ENCODE measurements around the gene ODC1. TPM values are rescaled to one million over a fixed set of nuclear protein-coding genes. Genes with fewer than 3 reads are reported as not detected.

Gene ODC1
- total RNA-seq, 4 donors from 2014 or later, result 70.1 to 158 (median 94.8) TPM

DNA sequence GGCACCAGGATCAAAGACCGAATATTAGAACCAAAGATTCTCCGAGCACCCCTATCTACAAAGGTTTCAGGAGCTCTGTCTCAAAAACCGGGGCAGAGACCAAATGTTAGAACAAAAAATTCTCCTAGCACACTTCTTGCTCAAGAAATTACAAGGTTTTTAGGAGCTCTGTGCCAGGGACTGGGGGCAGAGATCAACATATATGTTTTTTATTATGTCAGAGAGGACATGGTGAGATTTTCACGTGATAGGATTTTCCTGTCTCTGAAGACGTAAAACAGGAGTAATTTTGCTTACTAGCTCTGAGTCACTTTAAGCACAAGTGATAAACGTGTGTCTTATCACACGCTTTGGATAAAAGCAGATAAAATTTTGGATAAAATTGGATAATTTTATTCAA is 34.8 kb upstream of the ODC1 start:
- Histone ChIP-seq H3K4me3 (no peak overlapping the region), H3K4me1 (no peaks in the 10 kb centered on the region), H3K36me3 (no peaks in the 10 kb centered on the region), H3K27ac (no peak overlapping the region), H3K27me3 (peaks cover 0 to 27% of the 10 kb centered on the region in 2 donors), H3K9me3 (no peaks in the 10 kb centered on the region)
- no peak for TF ChIP-seq EP300 (IDR thresholded peaks at IDR 0.05)
- TF ChIP-seq, protein P1, sequence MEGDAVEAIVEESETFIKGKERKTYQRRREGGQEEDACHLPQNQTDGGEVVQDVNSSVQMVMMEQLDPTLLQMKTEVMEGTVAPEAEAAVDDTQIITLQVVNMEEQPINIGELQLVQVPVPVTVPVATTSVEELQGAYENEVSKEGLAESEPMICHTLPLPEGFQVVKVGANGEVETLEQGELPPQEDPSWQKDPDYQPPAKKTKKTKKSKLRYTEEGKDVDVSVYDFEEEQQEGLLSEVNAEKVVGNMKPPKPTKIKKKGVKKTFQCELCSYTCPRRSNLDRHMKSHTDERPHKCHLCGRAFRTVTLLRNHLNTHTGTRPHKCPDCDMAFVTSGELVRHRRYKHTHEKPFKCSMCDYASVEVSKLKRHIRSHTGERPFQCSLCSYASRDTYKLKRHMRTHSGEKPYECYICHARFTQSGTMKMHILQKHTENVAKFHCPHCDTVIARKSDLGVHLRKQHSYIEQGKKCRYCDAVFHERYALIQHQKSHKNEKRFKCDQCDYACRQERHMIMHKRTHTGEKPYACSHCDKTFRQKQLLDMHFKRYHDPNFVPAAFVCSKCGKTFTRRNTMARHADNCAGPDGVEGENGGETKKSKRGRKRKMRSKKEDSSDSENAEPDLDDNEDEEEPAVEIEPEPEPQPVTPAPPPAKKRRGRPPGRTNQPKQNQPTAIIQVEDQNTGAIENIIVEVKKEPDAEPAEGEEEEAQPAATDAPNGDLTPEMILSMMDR (IDR thresholded peaks at IDR 0.05), result no peak
- no peak for TF ChIP-seq POLR2A (IDR thresholded peaks at IDR 0.05)
- WGBS, 2 donors, result 61 to 66% methylated on average over 7 of the region's 7 CpGs
- DNase-seq (ENCODE audit: low spot score in 2 of 2), result no peak

DNA sequence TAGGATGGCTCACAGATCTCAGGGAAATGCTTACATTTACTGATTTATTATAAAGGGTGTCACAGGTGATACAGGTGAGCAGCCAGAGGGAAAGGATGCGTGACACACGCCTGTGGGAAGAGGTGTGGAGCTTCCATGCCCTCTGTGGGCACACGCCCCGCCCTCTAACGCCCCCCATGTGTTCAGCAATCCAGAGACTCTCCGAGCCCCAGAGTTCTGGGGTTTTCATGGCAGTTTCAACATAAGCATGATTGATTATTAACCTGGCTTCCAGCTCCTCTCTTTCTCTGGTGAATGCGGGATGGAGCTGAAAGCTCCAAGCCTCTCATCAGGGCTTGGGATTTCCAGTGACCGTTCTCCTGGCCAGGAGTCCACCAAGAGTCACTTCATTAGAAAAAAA is 34.3 kb upstream of the ODC1 start:
- Histone ChIP-seq H3K9me3 (no peaks in the 10 kb centered on the region), H3K4me1 (no peaks in the 10 kb centered on the region), H3K36me3 (no peaks in the 10 kb centered on the region), H3K4me3 (no peak overlapping the region), H3K27ac (no peak overlapping the region), H3K27me3 (peaks cover 0 to 23% of the 10 kb centered on the region in 2 donors)
- no peak for DNase-seq (ENCODE audit: low spot score in 2 of 2)
- WGBS, 2 donors, result 75 to 84% methylated on average over 8 of the region's 8 CpGs
- no peak for TF ChIP-seq EP300 (IDR thresholded peaks at IDR 0.05)
- TF ChIP-seq POLR2A (IDR thresholded peaks at IDR 0.05), result no peak
- TF ChIP-seq, protein P1 (IDR thresholded peaks at IDR 0.05), result no peak

DNA sequence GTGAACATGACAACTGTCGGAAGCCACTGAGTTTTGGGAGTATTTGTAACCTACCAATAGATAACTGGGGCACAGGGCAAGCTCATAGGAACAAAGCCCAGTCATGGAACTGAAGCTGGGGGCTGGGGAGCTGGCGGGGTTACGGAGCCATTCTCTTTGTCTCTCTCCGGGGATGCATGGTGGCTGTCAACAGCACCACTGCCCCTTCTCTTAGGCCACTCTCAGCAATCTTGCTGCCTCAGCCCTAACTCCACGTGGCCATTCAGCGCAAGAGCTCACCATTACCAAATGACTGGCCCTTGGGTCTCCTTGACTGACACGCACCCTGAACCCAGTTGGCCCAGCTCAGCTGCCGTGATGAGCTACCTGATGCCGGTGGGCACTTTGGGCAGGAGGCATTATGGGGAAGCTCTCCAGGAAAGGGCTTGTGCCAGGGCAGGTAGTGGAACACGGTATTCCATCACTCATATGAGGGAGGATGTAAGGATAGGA is 33.6 kb upstream of the ODC1 start:
- H3K27me3 ChIP-seq, result peaks cover 0 to 20% of the 10 kb centered on the region in 2 donors
- 62 to 95% methylated on average over 8 to 10 of the region's 10 CpGs for WGBS, 2 donors
- no peaks in the 10 kb centered on the region for H3K9me3 ChIP-seq
- no peak overlapping the region for H3K27ac ChIP-seq
- no peaks in the 10 kb centered on the region for H3K4me1 ChIP-seq
- DNase-seq (ENCODE audit: low spot score in 2 of 2), result no peak
- no peaks in the 10 kb centered on the region for H3K36me3 ChIP-seq
- no peak for TF ChIP-seq POLR2A (IDR thresholded peaks at IDR 0.05)
- no peak overlapping the region for H3K4me3 ChIP-seq

DNA sequence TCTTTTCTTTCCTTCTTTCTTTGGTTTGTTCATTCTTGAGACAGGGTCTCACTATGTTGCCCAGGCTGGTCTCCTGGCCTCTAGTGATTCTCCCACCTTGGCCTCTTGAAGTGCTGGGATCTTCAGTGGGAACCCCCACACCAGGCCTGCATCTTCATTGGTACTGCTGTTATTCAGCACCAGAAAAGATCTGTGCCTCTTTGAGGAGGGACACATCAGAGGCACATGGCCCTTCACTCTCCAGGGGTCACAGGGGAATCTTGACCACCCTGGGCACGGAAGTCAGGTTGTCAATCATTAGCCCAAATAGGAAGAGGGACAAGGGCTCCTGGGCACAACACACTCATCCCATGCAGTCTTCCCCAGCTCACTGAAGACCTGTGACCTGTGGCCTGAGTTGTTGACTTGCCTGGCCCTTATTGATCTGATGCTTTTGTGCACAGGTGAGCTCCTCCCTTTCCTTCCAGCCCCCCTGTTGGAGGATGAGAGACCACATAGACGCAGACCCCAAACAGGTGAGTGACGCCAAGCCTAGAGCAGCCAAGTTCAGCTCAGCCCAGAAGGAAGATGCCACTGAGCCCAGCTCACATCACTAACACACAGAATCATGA is 33.0 kb upstream of the ODC1 start:
- H3K4me1 ChIP-seq, result no peaks in the 10 kb centered on the region
- no peaks in the 10 kb centered on the region for H3K36me3 ChIP-seq
- no peaks in the 10 kb centered on the region for H3K9me3 ChIP-seq
- DNase-seq (ENCODE audit: low spot score in 2 of 2), result no peak
- H3K27ac ChIP-seq, result no peak overlapping the region
- H3K27me3 ChIP-seq, result peaks cover 0 to 20% of the 10 kb centered on the region in 2 donors
- no peak overlapping the region for H3K4me3 ChIP-seq
- 82 to 87% methylated on average over 3 of the region's 3 CpGs for WGBS, 2 donors
- no peak for TF ChIP-seq EP300 (IDR thresholded peaks at IDR 0.05)

DNA sequence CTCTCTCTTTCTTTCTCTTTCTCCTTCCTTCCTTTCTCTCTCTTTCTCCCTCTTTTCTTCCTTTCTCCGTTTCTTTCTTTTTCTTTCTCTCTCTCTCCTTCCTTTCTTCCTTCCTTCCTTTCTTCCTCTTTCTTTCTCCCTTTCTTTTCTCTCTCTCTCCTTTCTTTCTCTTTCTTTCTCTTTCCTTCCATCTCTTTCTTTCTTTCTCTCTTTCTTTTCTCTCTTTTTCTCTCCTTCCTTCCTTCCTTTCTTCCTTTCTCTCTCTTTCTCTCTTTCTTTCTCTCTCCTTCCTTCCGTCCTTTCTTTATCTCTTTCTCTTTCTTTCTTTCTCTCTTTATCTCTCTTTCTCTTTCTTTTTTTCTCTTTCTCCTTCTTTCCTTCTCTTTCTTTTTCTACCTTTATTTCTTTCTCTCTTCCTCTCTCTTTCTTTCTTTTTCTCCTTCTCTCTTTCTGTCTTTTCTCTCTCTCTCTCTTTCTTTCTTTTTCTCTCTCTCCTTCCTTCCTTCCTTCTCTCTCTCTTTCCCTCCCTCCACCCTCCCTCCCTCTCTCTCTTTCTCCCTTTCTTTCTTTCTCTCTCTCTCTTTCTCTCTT is 32.3 kb upstream of the ODC1 start:
- Histone ChIP-seq H3K9me3 (no peaks in the 10 kb centered on the region), H3K27ac (no peak overlapping the region), H3K36me3 (no peaks in the 10 kb centered on the region), H3K27me3 (peaks cover 0 to 20% of the 10 kb centered on the region in 2 donors), H3K4me1 (no peaks in the 10 kb centered on the region), H3K4me3 (no peak overlapping the region)
- no peak for DNase-seq (ENCODE audit: low spot score in 2 of 2)
- TF ChIP-seq, protein P1 (IDR thresholded peaks at IDR 0.05), result no peak
- TF ChIP-seq EP300 (IDR thresholded peaks at IDR 0.05) (no peak), POLR2A (IDR thresholded peaks at IDR 0.05) (no peak)
- WGBS, 2 donors, result 93 to 94% methylated on average over 2 of the region's 2 CpGs

DNA sequence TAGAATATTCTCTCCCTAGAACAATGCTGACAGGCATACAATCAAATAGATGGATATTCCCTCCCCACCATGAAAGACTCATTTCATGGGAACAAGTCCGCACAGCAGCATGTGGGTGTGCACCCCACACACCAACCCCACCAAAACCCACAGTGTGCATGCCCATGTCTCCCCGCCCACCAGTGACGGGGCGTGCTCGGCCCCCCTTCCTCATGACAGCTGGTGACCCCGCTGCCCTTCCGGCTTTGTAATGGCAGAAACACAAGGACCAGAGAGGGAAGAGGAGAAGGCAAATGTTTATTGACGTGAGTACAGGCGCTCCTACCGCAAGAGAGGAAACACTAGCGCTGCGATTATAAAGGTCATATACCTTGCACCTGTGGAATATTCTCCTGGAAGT is 30.8 kb upstream of the ODC1 start:
- no peak overlapping the region for H3K4me3 ChIP-seq
- 74% methylated on average over 12 of the region's 12 CpGs for WGBS, 2 donors
- no peaks in the 10 kb centered on the region for H3K36me3 ChIP-seq
- no peak for TF ChIP-seq POLR2A (IDR thresholded peaks at IDR 0.05)
- TF ChIP-seq, protein P1 (IDR thresholded peaks at IDR 0.05), result no peak
- no peak for TF ChIP-seq EP300 (IDR thresholded peaks at IDR 0.05)
- H3K4me1 ChIP-seq, result no peaks in the 10 kb centered on the region
- H3K9me3 ChIP-seq, result no peaks in the 10 kb centered on the region
- no peak overlapping the region for H3K27ac ChIP-seq
- no peak for DNase-seq (ENCODE audit: low spot score in 2 of 2)
- H3K27me3 ChIP-seq, result peaks cover 0 to 15% of the 10 kb centered on the region in 2 donors

All from tibial nerve (tissue), 4 donors.